HG03097 (cell line): ENCODE results near the gene COPG2.
"Not testable (repeated sequence)": the region's sequence is repeated elsewhere in the genome, so short reads cannot be mapped to it uniquely, and the experiment has no call there.

ENCODE experiments used
- ATAC-seq: cut with Tn5 transposase; IDR thresholded peaks from one replicate; pipeline ENCODE4 v1.9.1; 2021; ENCODE audit not compliant: unreplicated experiment, low FRiP score

COPG2 gene

GRCh38 chr7:130668258-130669084, at the start of gene COPG2:
Gene COPG2, minus strand, starts transcription at chr7:130668748. Its CDS starts 80 bp downstream, at chr7:130668668.
- peak; percentile 86 for ATAC-seq

GRCh38 chr7:130712416-130712815, 43.9 kb upstream of the COPG2 start:
- no peak for ATAC-seq

- ATAC-seq = no peak
Measured at GRCh38 chr7:130708766-130709165, 40.2 kb upstream of the COPG2 start.

- no peak for ATAC-seq
Measured at GRCh38 chr7:130708001-130708400, 39.5 kb upstream of the COPG2 start.

GRCh38 chr7:130703851-130704250, 35.3 kb upstream of the COPG2 start:
- ATAC-seq = no peak

- ATAC-seq = no peak
Measured at GRCh38 chr7:130701650-130702049, 33.1 kb upstream of the COPG2 start.

- ATAC-seq = no peak
Measured at GRCh38 chr7:130700760-130701159, 32.2 kb upstream of the COPG2 start.

GRCh38 chr7:130699686-130700085, 31.1 kb upstream of the COPG2 start:
- ATAC-seq = no peak

GRCh38 chr7:130697820-130698219, 29.3 kb upstream of the COPG2 start:
- no peak for ATAC-seq

- no peak for ATAC-seq
Measured at GRCh38 chr7:130695840-130696239, 27.3 kb upstream of the COPG2 start.

- ATAC-seq = not testable (repeated sequence)
Measured at GRCh38 chr7:130692396-130692795, 23.8 kb upstream of the COPG2 start.

- ATAC-seq = no peak
Measured at GRCh38 chr7:130689683-130690082, 21.1 kb upstream of the COPG2 start.

- no peak for ATAC-seq
Measured at GRCh38 chr7:130683026-130683425, 14.5 kb upstream of the COPG2 start.

- ATAC-seq = no peak
Measured at GRCh38 chr7:130674456-130674855, 5.9 kb upstream of the COPG2 start.

GRCh38 chr7:130673066-130673465, 4.5 kb upstream of the COPG2 start:
- no peak for ATAC-seq

- ATAC-seq = no peak
Measured at GRCh38 chr7:130672146-130672545, 3.6 kb upstream of the COPG2 start.

- no peak for ATAC-seq
Measured at GRCh38 chr7:130669085-130669700, 645 bp upstream of the COPG2 start.

GRCh38 chr7:130667593-130668257, 823 bp downstream of the COPG2 start:
- no peak for ATAC-seq

- no peak for ATAC-seq
Measured at GRCh38 chr7:130662426-130662825, 6.1 kb downstream of the COPG2 start.

- ATAC-seq = no peak
Measured at GRCh38 chr7:130655286-130655685, 13.3 kb downstream of the COPG2 start.

GRCh38 chr7:130654850-130655249, 13.7 kb downstream of the COPG2 start:
- ATAC-seq = no peak
